HCT116 (cell line): ENCODE data around the gene YPEL3. TPM values are rescaled to one million over a fixed set of nuclear protein-coding genes. Genes with fewer than 3 reads are reported as not detected.
A peak's percentile ranks its signal among the peaks of the same experiment; 100 is the strongest.

ENCODE experiments used
- ATAC-seq: fragments of 200-7000 bp; cut with Tn5 transposase; 2 replicates; pipeline ENCODE4 v1.9.1; 2020; ENCODE audit warnings: mild to moderate bottlenecking, moderate library complexity
- BruUV-seq: library from RNA; stranded (reverse); fragments of 400-500 nt; replicated peaks from 2 replicates; lab custom pipeline; 2021; lab: Mats Ljungman, UMichigan
- CTCF ChIA-PET: fragments of 300-600 bp; sonication (Branson Sonifier 250); formaldehyde crosslinking; loops from one replicate; lab custom pipeline; 2021; ENCODE audit warnings: antibody characterized with exemption; lab: Charles Lee
- POLR2A ChIA-PET: fragments of 300-600, 350-600 bp; sonication (Branson Sonifier 250); formaldehyde crosslinking; loops from one replicate; lab custom pipeline; 2021; ENCODE audit warnings: antibody characterized with exemption; lab: Charles Lee
- RAD21 ChIA-PET, 2 experiments: fragments of 300-600 bp; sonication (Branson Sonifier 250); formaldehyde crosslinking; loops; one replicate each; lab custom pipeline; 2023; ENCODE audit warnings: low total read pairs in 2 of 2; ENCODE audit not compliant: uncharacterized antibody in 2 of 2, unreplicated experiment in 2 of 2, low non-redundant PET in 1 of 2; lab: Charles Lee
- DNase-seq: peaks from one replicate; pipeline ENCODE4 v3.0.0-alpha.2; 2010; ENCODE audit warnings: low read depth, low spot score
- H2AFZ ChIP-seq: fragments of 200-600 bp; shearing (Covaris generic), sonication (generic); 2 replicates; pipeline ENCODE4 v1.6.1; 2017; ENCODE audit warnings: low read depth, mixed run types, mixed read lengths, antibody characterized with exemption, low read length; ENCODE audit not compliant: poor library complexity, severe bottlenecking
- H3K27ac ChIP-seq: 2 replicates; pipeline ENCODE4 v1.5.1; 2012; ENCODE audit warnings: low read depth, low read length
- H3K27me3 ChIP-seq: fragments of 200-600 bp; sonication (generic); 2 replicates; pipeline ENCODE4 v1.6.1; 2016; ENCODE audit warnings: mixed run types, low read length, mixed read lengths; ENCODE audit not compliant: insufficient read depth
- H3K36me3 ChIP-seq, 2 experiments: fragments of 200-500 bp in 1 of 2; fragments of 200-600 bp in 1 of 2; sonication (Bioruptor generic) in 1 of 2; sonication (generic) in 1 of 2; 2 replicates each; pipeline versions ENCODE4 v1.5.1 to v1.6.1; 2014 to 2016; ENCODE audit warnings: low read length in 2 of 2, inconsistent platforms in 1 of 2, mixed read lengths in 1 of 2, mixed run types in 1 of 2; ENCODE audit not compliant: insufficient read depth in 2 of 2, control insufficient read depth in 1 of 2
- H3K4me1 ChIP-seq, 2 experiments: fragments of 200-600 bp in 1 of 2; sonication (generic) in 1 of 2; 2 replicates each; pipeline versions ENCODE4 v1.5.1 to v1.6.1; 2012 to 2017; ENCODE audit warnings: low read length in 2 of 2, inconsistent platforms in 1 of 2, mild to moderate bottlenecking in 1 of 2, mixed read lengths in 1 of 2, mixed run types in 1 of 2, moderate library complexity in 1 of 2; ENCODE audit not compliant: insufficient read depth in 2 of 2, control insufficient read depth in 1 of 2
- H3K4me2 ChIP-seq: fragments of 200-600 bp; sonication (generic); 2 replicates; pipeline ENCODE4 v1.6.1; 2017; ENCODE audit warnings: mixed run types, low read length, mixed read lengths
- H3K4me3 ChIP-seq, 2 experiments: fragments of 200-600 bp in 1 of 2; sonication (generic) in 1 of 2; replicated peaks in 1 of 2; 2 replicates each; pipeline ENCODE4 v1.5.1; 2011 to 2016; ENCODE audit warnings: low read length in 2 of 2, control low read depth in 1 of 2, low read depth in 1 of 2, mild to moderate bottlenecking in 1 of 2, mixed read lengths in 1 of 2, mixed run types in 1 of 2
- H3K79me2 ChIP-seq: fragments of 200-600 bp; sonication (generic); 2 replicates; pipeline ENCODE4 v1.6.1; 2017; ENCODE audit warnings: mild to moderate bottlenecking, mixed run types, low read length, moderate library complexity, mixed read lengths; ENCODE audit not compliant: insufficient read depth
- H3K9ac ChIP-seq: fragments of 200-600 bp; sonication (generic); 2 replicates; pipeline ENCODE4 v1.6.1; 2016; ENCODE audit warnings: low read length, mixed read lengths
- H3K9me2 ChIP-seq: fragments of 200-600 bp; sonication (generic), shearing (Covaris generic); 2 replicates; pipeline ENCODE4 v1.6.1; 2017; ENCODE audit warnings: mixed run types, mild to moderate bottlenecking, moderate library complexity; ENCODE audit not compliant: insufficient read depth
- H3K9me3 ChIP-seq, 2 experiments: fragments of 200-500 bp in 1 of 2; fragments of 200-600 bp in 1 of 2; sonication (Bioruptor generic) in 1 of 2; sonication (generic) in 1 of 2; 2 replicates each; pipeline ENCODE4 v1.6.1; 2014 to 2017; ENCODE audit warnings: low read length in 2 of 2, mixed read lengths in 2 of 2, inconsistent platforms in 1 of 2, low read depth in 1 of 2, mild to moderate bottlenecking in 1 of 2, mixed run types in 1 of 2, moderate library complexity in 1 of 2; ENCODE audit not compliant: control insufficient read depth in 1 of 2, insufficient read depth in 1 of 2
- H4K20me1 ChIP-seq: fragments of 200-600 bp; sonication (generic), shearing (Covaris generic); 2 replicates; pipeline ENCODE4 v1.6.1; 2017; ENCODE audit warnings: mixed run types, mild to moderate bottlenecking, moderate library complexity; ENCODE audit not compliant: insufficient read depth
- ATF3 ChIP-seq: IDR thresholded peaks from 2 replicates; pipeline ENCODE4 v1.6.1; 2012
- EZH2 ChIP-seq: fragments of 200-600 bp; sonication (generic); IDR thresholded peaks from 2 replicates; pipeline ENCODE4 v1.6.1; 2017; ENCODE audit warnings: antibody characterized with exemption, mixed run types
- FOSL1 ChIP-seq: IDR thresholded peaks from 2 replicates; pipeline ENCODE4 v1.6.1; 2012; ENCODE audit warnings: low read depth
- POLR2A ChIP-seq: IDR thresholded peaks from 2 replicates; pipeline ENCODE4 v1.7.0; 2011; ENCODE audit warnings: borderline replicate concordance; ENCODE audit not compliant: insufficient read depth, insufficient read length; ENCODE audit errors: extremely low read depth
- POLR2AphosphoS5 ChIP-seq: IDR thresholded peaks from 2 replicates; pipeline ENCODE4 v1.6.1; 2011; ENCODE audit warnings: mild to moderate bottlenecking, low read depth, low read length, moderate library complexity
- SIN3A ChIP-seq: IDR thresholded peaks from 2 replicates; pipeline ENCODE4 v1.6.1; 2012; ENCODE audit warnings: low read depth
- SP1 ChIP-seq: IDR thresholded peaks from 2 replicates; pipeline ENCODE4 v1.6.1; 2012; ENCODE audit warnings: low read depth
- YY1 ChIP-seq: IDR thresholded peaks from 2 replicates; pipeline ENCODE4 v1.6.1; 2011; ENCODE audit warnings: low read length, low read depth, moderate library complexity, mild to moderate bottlenecking; ENCODE audit not compliant: insufficient replicate concordance; ENCODE audit errors: extremely low read depth
- ZFX ChIP-seq: fragments of 450-650 bp; IDR thresholded peaks from 2 replicates; pipeline ENCODE4 v1.6.1; 2017
- intact Hi-C: fragments of 100-400 bp; cut with micrococcal nuclease; formaldehyde crosslinking; loops from 2 replicates; pipeline ENCODE4 v1.10.0; 2022
- total RNA-seq: library from RNA; stranded (reverse); gene quantifications from one replicate; pipeline ENCODE4 v1.2.1, GENCODE V29; 2021; ENCODE audit not compliant: unreplicated experiment
- TF ChIP-seq, protein P1 (sequence below): IDR thresholded peaks from 2 replicates; pipeline ENCODE4 v1.6.1; 2011; ENCODE audit warnings: mild to moderate bottlenecking, low read length, moderate library complexity; ENCODE audit not compliant: insufficient replicate concordance; ENCODE audit errors: extremely low read depth

The YPEL3 gene
- total RNA-seq, 1 experiment from 2014 or later, result 10.9 TPM

- intact Hi-C loops, result no loop called here
- no peaks in the 10 kb centered on the region for H3K9me2 ChIP-seq
- H3K4me3 ChIP-seq, result peak overlapping the region; percentile 88 to 99
- H4K20me1 ChIP-seq, result 0 out of 2 replicates have a peak, but pooled peaks cover 8% of the 10 kb centered on the region
- peaks cover 23 to 41% of the 10 kb centered on the region in 2 experiments; a peak in 3 of 4 replicates for H3K36me3 ChIP-seq
- BruUV-seq, result TSS peak; percentile 47
- no peaks in the 10 kb centered on the region for H3K27me3 ChIP-seq
- H3K79me2 ChIP-seq, result peaks cover 61% of the 10 kb centered on the region
- DNase-seq, result no peak
- RAD21 ChIA-PET, result no interaction called here
- peak; percentile 18 for ATAC-seq
- peak overlapping the region; percentile 90 for H3K4me2 ChIP-seq
- peak overlapping the region; percentile 80 for H3K27ac ChIP-seq
- POLR2A ChIA-PET, result interaction anchor here (0.9 kb wide), 1 partner anchor 16 kb away, joined by 3 read pairs; no protein-coding TSS in a partner anchor
- H3K9ac ChIP-seq, result peak overlapping the region; percentile 97
- CTCF ChIA-PET, result interaction anchor here (2.0 kb wide), 1 partner anchor 15 kb away, joined by 6 read pairs; the partner anchor contains the start of gene TBX6
- no peak overlapping the region for H2AFZ ChIP-seq
- peaks cover 14 to 22% of the 10 kb centered on the region in 2 experiments; a peak in 3 of 4 replicates for H3K4me1 ChIP-seq
- no peaks in the 10 kb centered on the region for H3K9me3 ChIP-seq
- TF ChIP-seq ATF3, result no peak
- TF ChIP-seq FOSL1, result no peak
- TF ChIP-seq ZFX, result 0 out of 2 replicates have a peak, but pooled peaks have one; percentile 30
- TF ChIP-seq, all 23 proteins: peak for 1
Observed at GRCh38 chr16:30076276-30076791, 19.7 kb downstream of the YPEL3 start.

DNA sequence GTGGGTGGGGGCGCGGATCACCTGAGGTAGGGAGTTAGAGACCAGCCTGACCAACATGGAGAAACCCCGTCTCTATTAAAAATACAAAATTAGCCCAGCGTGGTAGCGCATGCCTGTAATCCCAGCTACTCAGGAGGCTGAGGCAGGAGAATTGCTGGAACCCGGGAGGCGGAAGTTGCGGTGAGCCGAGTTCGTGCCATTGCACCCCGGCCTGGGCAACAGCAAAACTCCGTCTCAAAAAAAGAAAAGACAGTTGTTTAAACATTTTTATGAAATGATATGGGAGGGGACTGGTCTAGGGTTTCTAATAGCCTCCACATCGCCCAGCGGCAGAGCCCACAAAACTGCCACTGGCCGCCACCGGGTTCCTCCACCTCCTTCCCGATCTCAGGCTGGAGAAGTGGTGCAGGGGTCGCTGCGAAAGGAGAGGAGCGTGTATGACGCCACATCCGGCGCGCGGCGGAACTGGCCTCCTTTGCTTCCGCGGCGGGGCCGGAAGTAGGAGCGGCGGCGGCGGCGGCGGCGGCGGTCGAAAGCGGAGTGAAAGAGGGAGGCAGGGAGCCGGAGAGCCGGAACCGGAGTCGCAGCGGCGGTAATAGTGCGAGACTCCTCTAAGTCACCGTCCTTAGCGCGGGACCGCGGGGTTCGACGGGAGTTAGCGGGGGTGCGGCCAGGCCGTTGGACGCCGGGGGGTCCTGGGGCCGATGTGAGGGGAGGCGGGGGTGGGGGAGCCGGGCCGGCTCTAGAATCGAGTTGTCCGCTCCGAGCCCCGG, 20.3 kb downstream of the YPEL3 start, which contains the start of gene PPP4C:
Gene PPP4C, plus strand, starts transcription at position 492 of the 773 bp plus-strand sequence. CDS start 384 bp downstream, outside the sequence.
- Histone ChIP-seq H3K9ac (peak within 1 kb of the TSS; percentile 97), H3K9me3 (no peaks in the 10 kb centered on the region), H3K9me2 (no peaks in the 10 kb centered on the region), H3K27ac (peak within 1 kb of the TSS; percentile 80), H4K20me1 (0 out of 2 replicates have a peak, but pooled peaks cover 9% of the 10 kb centered on the region), H3K4me3 (peak within 1 kb of the TSS; percentile 88 to 99), H3K79me2 (peaks cover 56% of the 10 kb centered on the region), H3K4me1 (peaks cover 14 to 22% of the 10 kb centered on the region in 2 experiments; a peak in 3 of 4 replicates), H3K36me3 (peaks cover 17 to 41% of the 10 kb centered on the region in 2 experiments), H3K27me3 (no peaks in the 10 kb centered on the region), H3K4me2 (peak within 1 kb of the TSS; percentile 90), H2AFZ (no peak within 1 kb of the TSS)
- ChIA-PET CTCF (interaction anchor here (1.3 kb wide), 1 partner anchor 10 kb away, joined by 4 read pairs; the partner anchor contains the start of gene ALDOA), RAD21 (no interaction called here), POLR2A (interaction anchor here (0.9 to 2.1 kb wide), 3 partner anchors 10 to 18 kb away, joined by 3 to 12 read pairs (median 3); partner anchors contain the start of gene ALDOA)
- intact Hi-C loops, result no loop called here
- TF ChIP-seq POLR2AphosphoS5, result peak; percentile 99
- TF ChIP-seq SP1, result 0 out of 2 replicates have a peak, but pooled peaks have one; percentile 15
- no peak for TF ChIP-seq EZH2
- TF ChIP-seq POLR2A, result peak; percentile 88
- TF ChIP-seq, protein P1, sequence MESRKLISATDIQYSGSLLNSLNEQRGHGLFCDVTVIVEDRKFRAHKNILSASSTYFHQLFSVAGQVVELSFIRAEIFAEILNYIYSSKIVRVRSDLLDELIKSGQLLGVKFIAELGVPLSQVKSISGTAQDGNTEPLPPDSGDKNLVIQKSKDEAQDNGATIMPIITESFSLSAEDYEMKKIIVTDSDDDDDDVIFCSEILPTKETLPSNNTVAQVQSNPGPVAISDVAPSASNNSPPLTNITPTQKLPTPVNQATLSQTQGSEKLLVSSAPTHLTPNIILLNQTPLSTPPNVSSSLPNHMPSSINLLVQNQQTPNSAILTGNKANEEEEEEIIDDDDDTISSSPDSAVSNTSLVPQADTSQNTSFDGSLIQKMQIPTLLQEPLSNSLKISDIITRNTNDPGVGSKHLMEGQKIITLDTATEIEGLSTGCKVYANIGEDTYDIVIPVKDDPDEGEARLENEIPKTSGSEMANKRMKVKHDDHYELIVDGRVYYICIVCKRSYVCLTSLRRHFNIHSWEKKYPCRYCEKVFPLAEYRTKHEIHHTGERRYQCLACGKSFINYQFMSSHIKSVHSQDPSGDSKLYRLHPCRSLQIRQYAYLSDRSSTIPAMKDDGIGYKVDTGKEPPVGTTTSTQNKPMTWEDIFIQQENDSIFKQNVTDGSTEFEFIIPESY, result no peak
- peak; percentile 75 for TF ChIP-seq SIN3A
- TF ChIP-seq YY1, result peak; percentile 68
- BruUV-seq, result TSS peak; percentile 97
- ATAC-seq (peak; percentile 86), DNase-seq (peak; percentile 68)
